Pons (tissue), 1 donor: ENCODE measurements around the gene KCNK10.
"Not testable (repeated sequence)": the region's sequence is repeated elsewhere in the genome, so short reads cannot be mapped to it uniquely, and the experiment has no call there.

Experiments used
- DNase-seq: peaks from one replicate; pipeline ENCODE4 v3.0.0-alpha.2; 2016; ENCODE audit warnings: low spot score

The KCNK10 gene

GRCh38 chr14:88270776-88271175 lies 52.3 kb downstream of the KCNK10 start:
- DNase-seq = no peak

GRCh38 chr14:88269806-88270420 lies 53.2 kb downstream of the KCNK10 start:
- DNase-seq = no peak

GRCh38 chr14:88266474-88266873 lies 56.6 kb downstream of the KCNK10 start:
- no peak for DNase-seq

- DNase-seq = no peak
Measured at GRCh38 chr14:88264116-88264515, 59.0 kb downstream of the KCNK10 start.

GRCh38 chr14:88261302-88261701 lies 61.8 kb downstream of the KCNK10 start:
- DNase-seq = not testable (repeated sequence)

GRCh38 chr14:88258021-88258420 lies 65.0 kb downstream of the KCNK10 start:
- DNase-seq = no peak

GRCh38 chr14:88256997-88257950 lies 65.8 kb downstream of the KCNK10 start:
- no peak for DNase-seq

- no peak for DNase-seq
Measured at GRCh38 chr14:88255798-88256197, 67.3 kb downstream of the KCNK10 start.

GRCh38 chr14:88255196-88255595 lies 67.9 kb downstream of the KCNK10 start:
- no peak for DNase-seq

- no peak for DNase-seq
Measured at GRCh38 chr14:88252498-88252897, 70.6 kb downstream of the KCNK10 start.

GRCh38 chr14:88251650-88252049 lies 71.4 kb downstream of the KCNK10 start:
- no peak for DNase-seq

GRCh38 chr14:88249266-88249665 lies 73.8 kb downstream of the KCNK10 start:
- no peak for DNase-seq

GRCh38 chr14:88248606-88249005 lies 74.5 kb downstream of the KCNK10 start:
- no peak for DNase-seq

- no peak for DNase-seq
Measured at GRCh38 chr14:88247228-88247627, 75.8 kb downstream of the KCNK10 start.

- no peak for DNase-seq
Measured at GRCh38 chr14:88245321-88245720, 77.7 kb downstream of the KCNK10 start.

- no peak for DNase-seq
Measured at GRCh38 chr14:88243946-88244345, 79.1 kb downstream of the KCNK10 start.

GRCh38 chr14:88242446-88242845 lies 80.6 kb downstream of the KCNK10 start:
- DNase-seq = no peak

GRCh38 chr14:88241810-88242209 lies 81.3 kb downstream of the KCNK10 start:
- no peak for DNase-seq

GRCh38 chr14:88234442-88234841 lies 88.6 kb downstream of the KCNK10 start:
- no peak for DNase-seq

- no peak for DNase-seq
Measured at GRCh38 chr14:88233915-88234314, 89.2 kb downstream of the KCNK10 start.

GRCh38 chr14:88232771-88233170 lies 90.3 kb downstream of the KCNK10 start:
- no peak for DNase-seq

- DNase-seq = no peak
Measured at GRCh38 chr14:88231603-88232002, 91.5 kb downstream of the KCNK10 start.

GRCh38 chr14:88229428-88229827 lies 93.6 kb downstream of the KCNK10 start:
- DNase-seq = no peak
